SK-N-SH treated with all-trans-retinoic acid at 6 μM for 48 hours (cell line): ENCODE results near the gene THRB.

Source experiments
- ATAC-seq: fragments of 200-7000 bp; cut with Tn5 transposase; 3 replicates; pipeline ENCODE4 v1.9.1; 2020; ENCODE audit warnings: mild to moderate bottlenecking, moderate library complexity
- ARNTL ChIP-seq: fragments of 450-650 bp; formaldehyde crosslinking; IDR thresholded peaks from 2 replicates; pipeline ENCODE4 v1.5.0; 2020; ENCODE audit warnings: low read depth, mild to moderate bottlenecking, moderate library complexity, borderline replicate concordance
- BACH2 ChIP-seq: fragments of 250-450 bp; sonication (Bioruptor Pico); IDR thresholded peaks from 2 replicates; pipeline ENCODE4 v1.9.0; 2021; ENCODE audit warnings: mild to moderate bottlenecking, borderline replicate concordance
- CSDC2 ChIP-seq: fragments of 250-450 bp; sonication (Bioruptor Pico); IDR thresholded peaks from 2 replicates; pipeline ENCODE4 v1.5.0; 2020; ENCODE audit warnings: mild to moderate bottlenecking, moderate library complexity
- ESRRG ChIP-seq: fragments of 250-450 bp; sonication (Bioruptor Pico); IDR thresholded peaks from 2 replicates; pipeline ENCODE4 v1.6.1; 2021; ENCODE audit warnings: mild to moderate bottlenecking
- ISL1 ChIP-seq: fragments of 250-450 bp; sonication (Bioruptor Pico); IDR thresholded peaks from 2 replicates; pipeline ENCODE4 v2.1.2; 2022; ENCODE audit warnings: mild to moderate bottlenecking, moderate library complexity
- OSR1 ChIP-seq: fragments of 250-450 bp; sonication (Bioruptor Pico); IDR thresholded peaks from 2 replicates; pipeline ENCODE4 v1.8.0; 2022; ENCODE audit warnings: moderate library complexity, mild to moderate bottlenecking, inconsistent platforms
- PPARA ChIP-seq: fragments of 250-450 bp; sonication (Bioruptor Pico); IDR thresholded peaks from 2 replicates; pipeline ENCODE4 v1.5.0; 2020; ENCODE audit warnings: mild to moderate bottlenecking, borderline replicate concordance
- RARB ChIP-seq: fragments of 250-450 bp; sonication (Bioruptor Pico); IDR thresholded peaks from 2 replicates; pipeline ENCODE4 v1.8.0; 2021; ENCODE audit warnings: mild to moderate bottlenecking, moderate library complexity
- SNAI2 ChIP-seq: fragments of 250-450 bp; sonication (Bioruptor Pico); IDR thresholded peaks from 2 replicates; pipeline ENCODE4 v1.5.0; 2020; ENCODE audit warnings: mild to moderate bottlenecking, moderate library complexity
- TCF4 ChIP-seq: fragments of 250-450 bp; sonication (Bioruptor Pico); IDR thresholded peaks from 2 replicates; pipeline ENCODE4 v1.8.0; 2021; ENCODE audit warnings: mild to moderate bottlenecking, moderate library complexity, borderline replicate concordance
- TOX ChIP-seq: fragments of 250-450 bp; sonication (Bioruptor Pico); IDR thresholded peaks from 2 replicates; pipeline ENCODE4 v1.8.0; 2021; ENCODE audit warnings: mild to moderate bottlenecking, moderate library complexity, borderline replicate concordance
- ZC3H10 ChIP-seq: fragments of 250-450 bp; sonication (Bioruptor Pico); IDR thresholded peaks from 2 replicates; pipeline ENCODE4 v1.5.1; 2021; ENCODE audit warnings: mild to moderate bottlenecking, moderate library complexity
- ZFP3 ChIP-seq: fragments of 250-450 bp; sonication (Bioruptor Pico); IDR thresholded peaks from 2 replicates; pipeline ENCODE4 v1.5.0; 2020; ENCODE audit warnings: mild to moderate bottlenecking, moderate library complexity
- ZFP30 ChIP-seq: fragments of 450-650 bp; formaldehyde crosslinking; IDR thresholded peaks from 2 replicates; pipeline ENCODE4 v1.5.0; 2022; ENCODE audit warnings: mild to moderate bottlenecking, moderate library complexity
- ZNF565 ChIP-seq: fragments of 450-650 bp; formaldehyde crosslinking; conservative IDR thresholded peaks from 2 replicates; pipeline ENCODE4 v1.5.0; 2020; ENCODE audit warnings: low read depth, mild to moderate bottlenecking, moderate library complexity
- ZNF70 ChIP-seq: fragments of 450-650 bp; formaldehyde crosslinking; IDR thresholded peaks from 2 replicates; pipeline ENCODE4 v1.5.0; 2020; ENCODE audit warnings: mild to moderate bottlenecking, moderate library complexity
- ZNF8 ChIP-seq: fragments of 450-650 bp; formaldehyde crosslinking; IDR thresholded peaks from 2 replicates; pipeline ENCODE4 v1.5.0; 2020; ENCODE audit warnings: mild to moderate bottlenecking, moderate library complexity
- TF ChIP-seq, protein P1 (sequence below): fragments of 250-450 bp; sonication (Bioruptor Pico); IDR thresholded peaks from 2 replicates; pipeline ENCODE4 v1.5.1; 2021; ENCODE audit warnings: mild to moderate bottlenecking, moderate library complexity
- TF ChIP-seq, protein P2 (sequence below): fragments of 250-450 bp; sonication (Bioruptor Pico); IDR thresholded peaks from 2 replicates; pipeline ENCODE4 v1.5.1; 2020; ENCODE audit warnings: low read depth, mild to moderate bottlenecking, moderate library complexity
- TF ChIP-seq, protein P3 (sequence below): fragments of 250-450 bp; sonication (Bioruptor Pico); IDR thresholded peaks from 2 replicates; pipeline ENCODE4 v1.8.0; 2020; ENCODE audit warnings: mild to moderate bottlenecking, moderate library complexity, borderline replicate concordance
- TF ChIP-seq, protein P4 (sequence below): fragments of 250-450 bp; sonication (Bioruptor Pico); IDR thresholded peaks from 2 replicates; pipeline ENCODE4 v1.5.0; 2020; ENCODE audit warnings: mild to moderate bottlenecking, moderate library complexity
- TF ChIP-seq, protein P5 (sequence below): fragments of 250-450 bp; sonication (Bioruptor Pico); IDR thresholded peaks from 2 replicates; pipeline ENCODE4 v1.8.0; 2021; ENCODE audit warnings: low read depth, mild to moderate bottlenecking, moderate library complexity, borderline replicate concordance

THRB gene

DNA sequence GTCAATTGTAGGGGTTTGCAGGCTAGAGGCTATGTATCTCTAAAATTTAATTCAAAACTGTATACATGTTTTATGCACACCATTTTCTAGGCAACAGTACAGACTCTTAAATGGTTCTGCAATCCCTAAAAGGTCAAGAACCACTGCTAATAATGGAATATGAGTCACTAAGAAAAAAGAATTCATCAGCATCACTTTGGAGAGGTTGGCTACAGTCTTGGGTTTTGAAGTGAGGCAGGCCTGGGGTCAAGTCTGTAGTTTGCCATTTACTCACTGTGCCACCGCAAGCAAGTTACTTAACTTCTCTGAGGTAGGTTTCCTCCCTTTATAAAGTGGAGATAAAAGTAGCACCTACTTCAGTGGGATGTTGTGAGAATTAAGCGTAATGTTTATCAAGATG, 33.7 kb downstream of the THRB start:
- ATAC-seq, result no peak
- no peak for TF ChIP-seq TOX (CRISPR knock-in tag)
- TF ChIP-seq PPARA (CRISPR knock-in tag), result no peak
- TF ChIP-seq, protein P1, sequence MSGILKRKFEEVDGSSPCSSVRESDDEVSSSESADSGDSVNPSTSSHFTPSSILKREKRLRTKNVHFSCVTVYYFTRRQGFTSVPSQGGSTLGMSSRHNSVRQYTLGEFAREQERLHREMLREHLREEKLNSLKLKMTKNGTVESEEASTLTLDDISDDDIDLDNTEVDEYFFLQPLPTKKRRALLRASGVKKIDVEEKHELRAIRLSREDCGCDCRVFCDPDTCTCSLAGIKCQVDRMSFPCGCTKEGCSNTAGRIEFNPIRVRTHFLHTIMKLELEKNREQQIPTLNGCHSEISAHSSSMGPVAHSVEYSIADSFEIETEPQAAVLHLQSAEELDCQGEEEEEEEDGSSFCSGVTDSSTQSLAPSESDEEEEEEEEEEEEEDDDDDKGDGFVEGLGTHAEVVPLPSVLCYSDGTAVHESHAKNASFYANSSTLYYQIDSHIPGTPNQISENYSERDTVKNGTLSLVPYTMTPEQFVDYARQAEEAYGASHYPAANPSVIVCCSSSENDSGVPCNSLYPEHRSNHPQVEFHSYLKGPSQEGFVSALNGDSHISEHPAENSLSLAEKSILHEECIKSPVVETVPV, result no peak
- TF ChIP-seq ZFP30 (CRISPR knock-in tag), result no peak
- TF ChIP-seq ZNF565 (CRISPR knock-in tag), result no peak
- TF ChIP-seq ZNF8, result no peak
- TF ChIP-seq ZNF70 (CRISPR knock-in tag), result no peak
- TF ChIP-seq, protein P2, sequence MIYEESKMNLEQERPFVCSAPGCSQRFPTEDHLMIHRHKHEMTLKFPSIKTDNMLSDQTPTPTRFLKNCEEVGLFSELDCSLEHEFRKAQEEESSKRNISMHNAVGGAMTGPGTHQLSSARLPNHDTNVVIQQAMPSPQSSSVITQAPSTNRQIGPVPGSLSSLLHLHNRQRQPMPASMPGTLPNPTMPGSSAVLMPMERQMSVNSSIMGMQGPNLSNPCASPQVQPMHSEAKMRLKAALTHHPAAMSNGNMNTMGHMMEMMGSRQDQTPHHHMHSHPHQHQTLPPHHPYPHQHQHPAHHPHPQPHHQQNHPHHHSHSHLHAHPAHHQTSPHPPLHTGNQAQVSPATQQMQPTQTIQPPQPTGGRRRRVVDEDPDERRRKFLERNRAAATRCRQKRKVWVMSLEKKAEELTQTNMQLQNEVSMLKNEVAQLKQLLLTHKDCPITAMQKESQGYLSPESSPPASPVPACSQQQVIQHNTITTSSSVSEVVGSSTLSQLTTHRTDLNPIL (CRISPR knock-in tag), result no peak
- no peak for TF ChIP-seq BACH2
- TF ChIP-seq, protein P3, sequence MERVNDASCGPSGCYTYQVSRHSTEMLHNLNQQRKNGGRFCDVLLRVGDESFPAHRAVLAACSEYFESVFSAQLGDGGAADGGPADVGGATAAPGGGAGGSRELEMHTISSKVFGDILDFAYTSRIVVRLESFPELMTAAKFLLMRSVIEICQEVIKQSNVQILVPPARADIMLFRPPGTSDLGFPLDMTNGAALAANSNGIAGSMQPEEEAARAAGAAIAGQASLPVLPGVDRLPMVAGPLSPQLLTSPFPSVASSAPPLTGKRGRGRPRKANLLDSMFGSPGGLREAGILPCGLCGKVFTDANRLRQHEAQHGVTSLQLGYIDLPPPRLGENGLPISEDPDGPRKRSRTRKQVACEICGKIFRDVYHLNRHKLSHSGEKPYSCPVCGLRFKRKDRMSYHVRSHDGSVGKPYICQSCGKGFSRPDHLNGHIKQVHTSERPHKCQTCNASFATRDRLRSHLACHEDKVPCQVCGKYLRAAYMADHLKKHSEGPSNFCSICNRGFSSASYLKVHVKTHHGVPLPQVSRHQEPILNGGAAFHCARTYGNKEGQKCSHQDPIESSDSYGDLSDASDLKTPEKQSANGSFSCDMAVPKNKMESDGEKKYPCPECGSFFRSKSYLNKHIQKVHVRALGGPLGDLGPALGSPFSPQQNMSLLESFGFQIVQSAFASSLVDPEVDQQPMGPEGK (CRISPR knock-in tag), result no peak
- no peak for TF ChIP-seq SNAI2 (CRISPR knock-in tag)
- TF ChIP-seq RARB (CRISPR knock-in tag), result no peak
- no peak for TF ChIP-seq TCF4
- no peak for TF ChIP-seq ESRRG (CRISPR knock-in tag)

DNA sequence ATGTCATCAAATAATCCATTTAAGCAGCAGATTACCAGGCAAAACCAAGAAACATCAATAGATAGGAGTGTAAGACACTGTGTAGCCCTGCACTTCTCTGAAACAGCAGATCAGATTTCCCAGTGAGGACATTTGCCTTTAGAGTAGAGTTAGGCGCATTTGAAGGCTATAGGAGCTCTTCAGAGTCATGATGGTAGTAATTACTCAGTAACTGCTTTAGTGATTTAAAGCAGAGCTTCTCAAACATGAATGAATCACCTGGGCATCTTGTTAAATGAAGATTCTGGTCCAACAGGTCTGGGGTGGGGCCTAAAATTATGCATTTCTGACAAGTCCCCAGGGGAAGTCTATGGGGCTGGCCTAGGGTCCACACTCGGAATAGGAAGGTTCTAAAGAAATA, 36.9 kb downstream of the THRB start:
- ATAC-seq, result no peak

More for the DNA sequence above, 36.9 kb downstream of the THRB start:
- TF ChIP-seq PPARA (CRISPR knock-in tag), result no peak
- TF ChIP-seq OSR1 (CRISPR knock-in tag), result no peak
- no peak for TF ChIP-seq ZNF70 (CRISPR knock-in tag)
- TF ChIP-seq, protein P2 (CRISPR knock-in tag), result no peak
- TF ChIP-seq ZC3H10 (CRISPR knock-in tag), result no peak
- TF ChIP-seq, protein P4, sequence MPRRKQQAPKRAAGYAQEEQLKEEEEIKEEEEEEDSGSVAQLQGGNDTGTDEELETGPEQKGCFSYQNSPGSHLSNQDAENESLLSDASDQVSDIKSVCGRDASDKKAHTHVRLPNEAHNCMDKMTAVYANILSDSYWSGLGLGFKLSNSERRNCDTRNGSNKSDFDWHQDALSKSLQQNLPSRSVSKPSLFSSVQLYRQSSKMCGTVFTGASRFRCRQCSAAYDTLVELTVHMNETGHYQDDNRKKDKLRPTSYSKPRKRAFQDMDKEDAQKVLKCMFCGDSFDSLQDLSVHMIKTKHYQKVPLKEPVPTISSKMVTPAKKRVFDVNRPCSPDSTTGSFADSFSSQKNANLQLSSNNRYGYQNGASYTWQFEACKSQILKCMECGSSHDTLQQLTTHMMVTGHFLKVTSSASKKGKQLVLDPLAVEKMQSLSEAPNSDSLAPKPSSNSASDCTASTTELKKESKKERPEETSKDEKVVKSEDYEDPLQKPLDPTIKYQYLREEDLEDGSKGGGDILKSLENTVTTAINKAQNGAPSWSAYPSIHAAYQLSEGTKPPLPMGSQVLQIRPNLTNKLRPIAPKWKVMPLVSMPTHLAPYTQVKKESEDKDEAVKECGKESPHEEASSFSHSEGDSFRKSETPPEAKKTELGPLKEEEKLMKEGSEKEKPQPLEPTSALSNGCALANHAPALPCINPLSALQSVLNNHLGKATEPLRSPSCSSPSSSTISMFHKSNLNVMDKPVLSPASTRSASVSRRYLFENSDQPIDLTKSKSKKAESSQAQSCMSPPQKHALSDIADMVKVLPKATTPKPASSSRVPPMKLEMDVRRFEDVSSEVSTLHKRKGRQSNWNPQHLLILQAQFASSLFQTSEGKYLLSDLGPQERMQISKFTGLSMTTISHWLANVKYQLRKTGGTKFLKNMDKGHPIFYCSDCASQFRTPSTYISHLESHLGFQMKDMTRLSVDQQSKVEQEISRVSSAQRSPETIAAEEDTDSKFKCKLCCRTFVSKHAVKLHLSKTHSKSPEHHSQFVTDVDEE (CRISPR knock-in tag), result no peak
- TF ChIP-seq CSDC2 (CRISPR knock-in tag), result no peak
- TF ChIP-seq, protein P3 (CRISPR knock-in tag), result no peak
- no peak for TF ChIP-seq ZFP3
- no peak for TF ChIP-seq TCF4
- no peak for TF ChIP-seq RARB (CRISPR knock-in tag)
- no peak for TF ChIP-seq BACH2
- no peak for TF ChIP-seq ARNTL (CRISPR knock-in tag)
- no peak for TF ChIP-seq ZNF565 (CRISPR knock-in tag)
- TF ChIP-seq, protein P1, result no peak
- TF ChIP-seq ISL1 (CRISPR knock-in tag), result no peak
- TF ChIP-seq, protein P5, sequence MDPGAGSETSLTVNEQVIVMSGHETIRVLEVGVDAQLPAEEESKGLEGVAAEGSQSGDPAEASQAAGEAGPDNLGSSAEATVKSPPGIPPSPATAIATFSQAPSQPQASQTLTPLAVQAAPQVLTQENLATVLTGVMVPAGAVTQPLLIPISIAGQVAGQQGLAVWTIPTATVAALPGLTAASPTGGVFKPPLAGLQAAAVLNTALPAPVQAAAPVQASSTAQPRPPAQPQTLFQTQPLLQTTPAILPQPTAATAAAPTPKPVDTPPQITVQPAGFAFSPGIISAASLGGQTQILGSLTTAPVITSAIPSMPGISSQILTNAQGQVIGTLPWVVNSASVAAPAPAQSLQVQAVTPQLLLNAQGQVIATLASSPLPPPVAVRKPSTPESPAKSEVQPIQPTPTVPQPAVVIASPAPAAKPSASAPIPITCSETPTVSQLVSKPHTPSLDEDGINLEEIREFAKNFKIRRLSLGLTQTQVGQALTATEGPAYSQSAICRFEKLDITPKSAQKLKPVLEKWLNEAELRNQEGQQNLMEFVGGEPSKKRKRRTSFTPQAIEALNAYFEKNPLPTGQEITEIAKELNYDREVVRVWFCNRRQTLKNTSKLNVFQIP (CRISPR knock-in tag), result no peak
- TF ChIP-seq TOX (CRISPR knock-in tag), result no peak
- TF ChIP-seq ZNF8, result no peak
- TF ChIP-seq ZFP30 (CRISPR knock-in tag), result no peak
